PFSK-1 (cell line): Measurements from ENCODE around the gene RBBP4.

Experiments used
- FOXP2 ChIP-seq: optimal IDR thresholded peaks from 2 replicates; pipeline ENCODE3; 2011; ENCODE audit warnings: borderline replicate concordance, control low read depth, inconsistent platforms; ENCODE audit not compliant: insufficient read depth; ENCODE audit errors: extremely low read length, extremely low read depth
- POLR2AphosphoS5 ChIP-seq: IDR thresholded peaks from 2 replicates; pipeline ENCODE4 v1.6.1; 2012; ENCODE audit warnings: low read depth, mild to moderate bottlenecking, control low read depth, low read length, moderate library complexity
- SIN3A ChIP-seq: IDR thresholded peaks from 2 replicates; pipeline ENCODE4 v1.6.1; 2012; ENCODE audit warnings: mild to moderate bottlenecking, low read length, moderate library complexity, borderline replicate concordance; ENCODE audit not compliant: insufficient read depth
- TAF1 ChIP-seq: IDR thresholded peaks from 2 replicates; pipeline ENCODE4 v1.6.1; 2012; ENCODE audit warnings: low read length, control low read depth, borderline replicate concordance; ENCODE audit not compliant: insufficient read depth
- TF ChIP-seq, protein P1 (sequence below), 2 experiments: IDR thresholded peaks; 2 replicates each; pipeline versions ENCODE4 v1.6.1 to v1.8.0; 2011 to 2012; ENCODE audit warnings: low read depth in 2 of 2, low read length in 2 of 2, control low read depth in 1 of 2, inconsistent platforms in 1 of 2, mild to moderate bottlenecking in 1 of 2, moderate library complexity in 1 of 2; ENCODE audit not compliant: insufficient read depth in 1 of 2

Gene RBBP4

DNA sequence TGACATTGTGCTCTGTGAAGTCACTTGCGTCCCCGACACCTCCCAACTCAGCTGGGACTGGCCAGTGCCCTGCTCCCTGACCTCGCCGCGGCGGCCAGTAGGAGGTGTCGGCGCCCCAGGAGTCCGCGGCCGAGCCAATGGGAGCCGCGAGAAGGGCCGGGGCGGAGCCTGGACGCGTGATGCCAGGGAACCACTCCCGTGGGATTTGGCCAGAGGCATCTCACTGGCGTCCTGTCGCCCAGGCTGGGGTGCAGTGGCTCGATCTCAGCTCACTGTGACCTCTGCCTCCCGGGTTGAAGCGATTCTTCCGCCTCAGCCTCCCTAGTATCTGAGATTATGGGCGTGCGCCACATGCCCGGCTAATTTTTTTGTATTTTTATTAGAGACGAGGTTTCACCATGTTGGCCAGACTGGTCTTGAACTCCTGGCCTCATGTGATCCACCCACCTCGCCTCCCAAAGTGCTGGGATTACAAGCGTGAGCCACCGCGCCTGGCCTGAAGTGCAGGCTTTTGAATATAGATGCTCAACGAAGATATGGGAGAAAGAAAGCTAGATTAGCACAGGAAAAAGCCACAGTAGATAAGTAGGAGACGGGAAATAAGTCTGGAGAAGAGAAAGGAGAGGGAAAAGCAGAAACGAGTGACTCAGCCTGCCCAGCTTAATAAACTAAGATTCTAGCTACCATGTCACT, 38.7 kb upstream of the RBBP4 start:
- TF ChIP-seq POLR2AphosphoS5, result no peak
- TF ChIP-seq, protein P1, sequence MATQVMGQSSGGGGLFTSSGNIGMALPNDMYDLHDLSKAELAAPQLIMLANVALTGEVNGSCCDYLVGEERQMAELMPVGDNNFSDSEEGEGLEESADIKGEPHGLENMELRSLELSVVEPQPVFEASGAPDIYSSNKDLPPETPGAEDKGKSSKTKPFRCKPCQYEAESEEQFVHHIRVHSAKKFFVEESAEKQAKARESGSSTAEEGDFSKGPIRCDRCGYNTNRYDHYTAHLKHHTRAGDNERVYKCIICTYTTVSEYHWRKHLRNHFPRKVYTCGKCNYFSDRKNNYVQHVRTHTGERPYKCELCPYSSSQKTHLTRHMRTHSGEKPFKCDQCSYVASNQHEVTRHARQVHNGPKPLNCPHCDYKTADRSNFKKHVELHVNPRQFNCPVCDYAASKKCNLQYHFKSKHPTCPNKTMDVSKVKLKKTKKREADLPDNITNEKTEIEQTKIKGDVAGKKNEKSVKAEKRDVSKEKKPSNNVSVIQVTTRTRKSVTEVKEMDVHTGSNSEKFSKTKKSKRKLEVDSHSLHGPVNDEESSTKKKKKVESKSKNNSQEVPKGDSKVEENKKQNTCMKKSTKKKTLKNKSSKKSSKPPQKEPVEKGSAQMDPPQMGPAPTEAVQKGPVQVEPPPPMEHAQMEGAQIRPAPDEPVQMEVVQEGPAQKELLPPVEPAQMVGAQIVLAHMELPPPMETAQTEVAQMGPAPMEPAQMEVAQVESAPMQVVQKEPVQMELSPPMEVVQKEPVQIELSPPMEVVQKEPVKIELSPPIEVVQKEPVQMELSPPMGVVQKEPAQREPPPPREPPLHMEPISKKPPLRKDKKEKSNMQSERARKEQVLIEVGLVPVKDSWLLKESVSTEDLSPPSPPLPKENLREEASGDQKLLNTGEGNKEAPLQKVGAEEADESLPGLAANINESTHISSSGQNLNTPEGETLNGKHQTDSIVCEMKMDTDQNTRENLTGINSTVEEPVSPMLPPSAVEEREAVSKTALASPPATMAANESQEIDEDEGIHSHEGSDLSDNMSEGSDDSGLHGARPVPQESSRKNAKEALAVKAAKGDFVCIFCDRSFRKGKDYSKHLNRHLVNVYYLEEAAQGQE (IDR thresholded peaks at IDR 0.05; ENCODE audit: insufficient read depth in 1 of 2, low read depth in 2 of 2, low read length in 2 of 2), result no peak
- no peak for TF ChIP-seq FOXP2
- no peak for TF ChIP-seq SIN3A
- no peak for TF ChIP-seq TAF1

DNA sequence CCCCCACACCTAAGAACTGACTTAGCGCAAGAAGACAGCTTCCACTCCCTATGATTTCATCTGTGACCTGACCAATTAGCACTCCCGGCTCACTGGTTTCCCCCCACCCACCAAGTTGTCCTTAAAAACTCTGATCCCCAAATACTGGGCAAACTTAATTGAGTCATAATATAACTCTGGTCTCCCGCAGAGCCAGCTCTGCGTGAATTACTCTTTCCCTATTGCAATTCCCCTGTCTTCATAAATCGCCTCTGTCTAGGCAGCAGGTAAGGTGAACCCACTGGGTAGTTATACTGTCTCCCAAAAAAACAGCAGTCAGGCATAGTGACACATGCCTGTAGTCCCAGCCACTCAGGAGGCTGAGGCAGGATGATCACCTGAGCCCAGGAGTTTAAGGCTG, 37.5 kb upstream of the RBBP4 start:
- TF ChIP-seq, protein P1 (IDR thresholded peaks at IDR 0.05; ENCODE audit: insufficient read depth in 1 of 2, low read depth in 2 of 2, low read length in 2 of 2), result no peak
- TF ChIP-seq SIN3A (no peak), TAF1 (no peak), POLR2AphosphoS5 (no peak), FOXP2 (no peak)

DNA sequence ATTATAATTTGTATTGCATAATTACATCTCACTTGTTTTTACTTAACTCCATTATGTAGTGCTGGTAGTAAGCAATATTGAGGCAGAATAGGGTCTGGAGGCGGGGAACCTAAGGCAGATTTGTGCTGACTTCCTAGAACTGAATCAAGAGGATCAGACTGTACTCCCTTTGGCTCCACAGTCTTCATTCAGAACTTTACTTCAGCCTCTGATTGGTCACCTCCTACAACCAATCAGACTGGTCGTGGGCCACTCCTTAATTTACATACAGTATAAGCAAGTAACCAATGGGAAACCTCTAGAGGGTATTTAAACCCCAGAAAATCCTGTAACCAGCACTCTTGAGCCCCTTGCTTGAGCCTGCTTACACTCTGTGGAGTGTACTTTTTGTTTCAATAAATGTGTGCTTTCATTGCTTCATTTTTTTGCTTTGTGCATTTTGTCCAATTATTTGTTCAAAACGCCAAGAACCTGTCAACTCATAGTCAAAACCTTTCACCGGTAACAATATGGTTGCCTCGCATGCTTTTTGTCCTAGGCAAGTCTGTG, 32.3 kb upstream of the RBBP4 start:
- TF ChIP-seq POLR2AphosphoS5 (peak; percentile 57; the same call in 1 of the 2 replicates), FOXP2 (no peak)

DNA sequence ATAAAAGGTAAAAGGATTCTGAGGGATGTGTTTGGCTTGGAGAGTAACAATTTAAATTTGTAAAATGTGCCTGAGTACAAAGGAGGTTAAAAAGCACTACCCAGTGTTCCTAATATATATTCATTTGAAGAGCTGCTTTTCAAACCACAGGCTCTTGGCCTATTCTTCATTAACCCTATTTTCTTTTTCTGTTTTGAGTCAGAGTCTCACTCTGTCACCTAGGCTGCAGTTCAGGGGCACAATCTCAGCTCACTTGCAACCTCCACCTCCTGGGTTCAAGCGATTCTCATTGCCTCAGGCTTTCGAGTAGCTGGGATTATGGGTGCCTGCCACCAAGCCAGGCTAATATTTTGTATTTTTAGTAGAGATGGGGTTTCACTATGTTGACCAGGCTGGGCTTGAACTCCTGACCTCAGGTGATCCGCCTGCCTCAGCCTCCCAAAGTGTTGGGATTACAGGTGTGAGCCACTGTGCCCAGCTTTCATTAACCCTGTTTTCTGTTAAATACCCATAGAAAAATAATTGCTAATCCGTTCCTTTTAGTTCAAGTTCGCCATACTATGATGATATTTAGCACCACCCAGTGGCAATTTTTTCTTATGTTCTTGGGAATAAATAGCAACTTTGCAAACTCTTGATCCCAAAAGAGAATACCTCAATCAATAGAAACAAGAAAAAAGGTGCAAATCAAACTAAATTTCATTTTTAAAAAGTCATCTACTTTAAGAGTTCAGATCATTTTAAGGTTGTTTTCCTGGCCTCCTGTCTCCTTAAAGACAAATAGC, 31.1 kb upstream of the RBBP4 start:
- TF ChIP-seq FOXP2, result no peak
- TF ChIP-seq TAF1, result no peak
- TF ChIP-seq, protein P1 (IDR thresholded peaks at IDR 0.05; ENCODE audit: insufficient read depth in 1 of 2, low read depth in 2 of 2, low read length in 2 of 2), result no peak
- no peak for TF ChIP-seq SIN3A
- TF ChIP-seq POLR2AphosphoS5, result no peak

DNA sequence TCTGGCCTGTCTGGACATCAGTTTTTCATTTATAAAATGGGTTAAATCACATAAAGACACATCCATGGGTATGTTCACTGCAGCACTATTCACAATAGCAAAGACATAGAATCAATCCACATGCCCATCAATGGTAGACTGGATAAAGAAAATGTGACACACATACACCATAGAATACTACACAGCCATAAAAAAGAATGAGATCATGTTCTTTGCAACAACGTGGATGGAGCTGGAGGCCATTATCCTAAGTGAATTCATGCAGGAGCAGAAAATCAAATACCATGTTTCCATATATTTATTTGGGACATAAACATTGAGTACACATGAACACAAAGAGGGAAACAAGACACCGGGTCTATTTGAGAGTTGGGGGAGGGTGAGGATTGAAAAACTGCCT, 28.8 kb upstream of the RBBP4 start:
- TF ChIP-seq SIN3A (no peak), FOXP2 (no peak), TAF1 (no peak), POLR2AphosphoS5 (no peak)
- TF ChIP-seq, protein P1 (IDR thresholded peaks at IDR 0.05; ENCODE audit: insufficient read depth in 1 of 2, low read depth in 2 of 2, low read length in 2 of 2), result no peak
